Measurements from ENCODE around the gene LHPP.
"Not testable (repeated sequence)": the region's sequence is repeated elsewhere in the genome, so short reads cannot be mapped to it uniquely, and the experiment has no call there.

Gene LHPP

DNA sequence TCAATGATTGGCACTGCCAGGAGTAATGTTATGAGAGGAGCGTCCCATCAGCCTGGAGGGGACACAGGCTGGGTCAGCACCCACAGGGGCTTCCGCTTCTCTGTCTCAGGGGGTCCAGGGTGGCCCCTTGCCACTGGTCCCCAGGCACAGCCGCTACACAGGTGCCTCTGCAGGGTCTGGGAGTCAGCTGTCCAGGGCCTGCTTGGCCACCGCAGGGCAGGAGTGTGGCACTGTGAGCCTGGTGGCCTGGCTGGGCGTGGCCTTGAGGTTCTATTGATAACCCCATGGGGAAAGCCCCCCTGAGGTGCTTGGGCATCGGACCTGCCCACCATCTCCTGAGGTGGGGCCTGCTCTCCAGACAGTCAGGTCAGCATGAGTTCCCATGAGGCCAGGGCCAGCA lies 136.6 kb downstream of the LHPP start:
- no peak for DNase-seq

DNA sequence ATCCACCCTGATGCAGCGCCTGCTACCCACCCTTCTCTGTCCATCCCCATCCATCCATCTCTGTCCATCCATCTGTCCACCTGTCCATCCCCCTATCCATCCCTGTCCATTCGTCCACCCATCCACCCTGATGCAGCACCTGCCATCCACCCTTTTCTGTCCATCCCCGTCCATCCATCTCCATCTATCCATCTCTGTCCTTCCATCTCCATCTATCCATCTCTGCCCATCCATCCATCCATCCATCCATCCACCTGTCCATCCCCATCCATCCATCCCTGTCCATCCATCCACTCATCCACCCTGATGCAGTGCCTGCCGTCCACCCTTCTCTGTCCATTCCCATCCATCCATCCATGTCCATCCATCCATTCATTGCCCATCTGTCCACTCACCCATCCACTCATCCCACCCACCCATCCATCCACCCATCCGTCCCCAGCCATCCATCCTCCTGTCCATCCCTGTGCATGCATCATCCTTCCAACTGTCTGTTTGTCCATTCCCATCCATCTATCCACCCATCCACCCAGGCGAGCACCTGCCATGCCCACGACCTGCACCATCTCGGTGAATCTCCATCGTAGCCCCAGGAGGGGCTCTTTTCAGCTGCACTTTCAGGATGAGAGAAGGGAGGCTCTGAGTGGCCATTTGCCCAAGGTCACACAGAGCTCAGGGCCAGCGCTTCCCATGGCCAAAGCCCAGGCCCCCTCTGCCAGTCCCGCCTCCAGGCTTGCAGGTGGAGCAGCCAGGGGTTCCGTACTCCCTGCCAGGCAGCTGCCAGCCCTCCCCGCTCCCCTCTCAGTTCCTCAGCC lies 137.4 kb downstream of the LHPP start:
- no peak for DNase-seq

DNA sequence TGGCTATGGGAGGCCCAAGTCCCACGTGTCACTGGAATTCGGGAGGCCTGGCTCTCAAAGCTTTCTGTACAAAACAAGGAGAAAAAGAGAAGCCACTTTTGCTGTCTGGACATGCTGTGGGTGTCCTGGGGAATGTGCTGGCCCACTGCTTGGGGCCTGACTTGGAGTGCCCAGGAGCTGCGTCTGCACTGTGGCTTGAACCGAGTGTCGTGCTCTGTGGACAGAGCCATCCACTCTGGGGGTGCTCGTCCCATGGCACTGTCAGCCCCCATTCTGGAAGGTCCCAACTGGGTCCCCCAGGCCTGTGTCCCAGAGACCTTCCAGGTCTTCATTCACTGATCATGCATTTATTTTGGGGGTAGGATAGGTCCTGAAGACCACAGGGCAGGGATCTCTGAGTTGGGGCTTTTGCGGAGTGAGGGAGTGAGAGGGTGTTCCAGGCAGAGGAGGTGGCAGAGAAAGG lies 138.0 kb downstream of the LHPP start:
- DNase-seq: no peak

DNA sequence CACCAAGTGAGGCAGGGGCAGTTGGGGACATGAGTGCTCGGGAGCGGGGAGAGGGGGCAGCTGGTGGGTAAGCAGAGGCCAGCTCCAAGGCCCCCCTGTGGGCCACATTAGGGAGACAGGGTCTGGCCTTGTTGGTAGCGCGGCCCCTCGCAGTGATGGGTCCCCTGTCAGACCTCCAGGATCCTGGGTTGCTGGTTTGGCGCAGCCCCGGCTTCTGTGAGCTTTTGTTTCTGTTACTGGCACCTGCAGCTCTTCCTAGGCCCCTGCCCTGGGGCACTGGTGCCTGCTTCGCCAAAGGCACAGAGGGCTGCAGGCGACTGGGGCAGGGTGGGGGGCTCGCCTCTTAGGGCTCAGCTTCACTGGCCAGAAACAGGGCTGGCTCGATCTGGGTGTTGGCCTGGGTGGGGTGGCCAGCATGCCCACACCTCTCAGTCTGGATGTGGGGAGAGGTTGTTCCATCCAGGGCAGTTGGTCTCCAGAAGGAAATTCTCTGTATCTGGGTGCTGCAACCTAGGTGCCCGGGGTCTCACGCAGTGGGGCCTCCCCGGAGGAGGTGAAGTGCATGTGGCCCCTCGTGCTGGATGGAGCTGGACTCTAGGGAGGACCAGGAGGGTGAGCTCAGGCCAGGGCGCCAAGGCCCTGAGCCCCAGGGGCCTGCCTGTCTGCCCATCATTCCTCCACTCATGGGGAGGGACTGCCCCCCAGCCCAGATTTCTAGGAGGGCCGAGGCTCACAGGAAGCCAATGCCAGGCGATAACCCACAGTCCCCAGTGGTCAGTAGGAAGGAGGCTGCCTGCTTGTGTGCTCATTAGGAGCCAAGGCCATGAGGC lies 138.6 kb downstream of the LHPP start:
- DNase-seq: no peak

DNA sequence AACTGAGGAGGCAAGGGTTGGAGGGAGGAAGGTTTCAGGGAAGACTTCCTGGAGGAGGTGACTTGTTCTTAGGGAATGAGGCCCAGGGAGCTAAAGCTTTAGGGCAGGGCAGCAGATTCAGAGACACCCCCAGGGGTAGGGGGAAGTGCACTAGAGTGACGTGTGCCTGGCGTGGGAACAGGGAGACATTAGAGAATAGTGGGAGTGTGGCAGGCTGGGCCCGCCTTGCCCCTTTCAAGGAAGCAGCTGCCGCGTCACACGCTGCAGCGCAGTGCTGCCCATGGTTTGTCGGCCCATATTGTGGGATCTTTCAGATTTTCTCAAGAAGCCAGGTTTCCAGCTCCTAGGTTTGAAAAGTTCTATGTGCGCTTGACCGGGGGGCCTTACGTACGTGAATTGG lies 139.4 kb downstream of the LHPP start:
- DNase-seq: no peak

DNA sequence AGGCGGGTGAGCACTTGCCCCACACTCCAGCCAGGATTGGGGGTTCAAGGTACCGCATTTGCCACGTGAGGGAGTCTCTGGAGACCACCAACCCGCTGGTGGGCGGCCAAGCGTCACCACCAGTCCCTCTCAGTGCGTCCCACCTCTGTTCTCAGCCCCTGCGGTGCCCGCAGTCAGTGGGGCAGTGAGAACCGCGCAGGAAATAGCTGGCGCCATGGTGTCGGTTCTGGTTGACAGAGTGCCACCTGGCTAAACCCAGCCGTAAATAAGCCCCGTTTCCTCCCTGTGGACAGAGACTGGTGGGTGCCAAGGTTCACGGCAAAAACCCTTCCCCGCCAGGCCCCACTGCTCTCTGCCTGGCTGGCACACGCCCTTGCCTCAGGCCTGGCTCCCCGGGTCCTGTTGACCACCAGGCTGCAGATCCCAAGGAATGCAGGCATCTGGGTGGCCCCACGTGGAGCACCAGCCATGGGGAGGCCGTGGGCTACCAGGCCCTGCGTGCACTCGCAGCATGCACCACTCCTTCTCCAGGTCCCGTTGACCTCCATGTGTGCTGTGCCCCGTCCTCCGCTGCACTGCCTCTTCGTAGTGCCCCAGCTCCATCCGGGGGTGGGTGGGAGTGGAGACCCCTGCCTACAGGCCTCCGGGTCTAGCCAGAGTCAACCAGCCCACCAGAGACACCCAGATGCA lies 140.0 kb downstream of the LHPP start:
- DNase-seq: no peak

DNA sequence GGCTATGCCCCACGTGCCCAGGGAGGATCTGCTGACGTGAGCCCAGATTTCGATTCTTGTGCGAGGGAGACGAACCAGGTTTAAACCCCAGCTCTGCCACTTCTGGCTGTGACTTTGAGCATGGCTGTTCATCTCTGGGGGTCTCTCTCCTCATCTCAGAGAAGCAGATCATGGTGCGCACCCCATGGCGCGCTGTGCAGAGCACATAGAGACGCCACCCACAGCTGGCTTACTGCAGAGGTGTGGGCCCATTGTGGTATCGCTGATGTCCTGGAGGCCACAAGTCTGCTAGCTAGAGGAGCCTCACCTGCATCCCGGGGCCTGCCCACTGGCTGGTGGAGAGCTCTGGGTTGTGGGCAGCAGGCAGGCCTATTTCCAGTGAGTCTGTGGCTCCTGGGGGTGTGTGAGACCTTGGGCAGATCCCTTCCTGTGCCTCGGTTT lies 140.5 kb downstream of the LHPP start:
- no peak for DNase-seq

DNA sequence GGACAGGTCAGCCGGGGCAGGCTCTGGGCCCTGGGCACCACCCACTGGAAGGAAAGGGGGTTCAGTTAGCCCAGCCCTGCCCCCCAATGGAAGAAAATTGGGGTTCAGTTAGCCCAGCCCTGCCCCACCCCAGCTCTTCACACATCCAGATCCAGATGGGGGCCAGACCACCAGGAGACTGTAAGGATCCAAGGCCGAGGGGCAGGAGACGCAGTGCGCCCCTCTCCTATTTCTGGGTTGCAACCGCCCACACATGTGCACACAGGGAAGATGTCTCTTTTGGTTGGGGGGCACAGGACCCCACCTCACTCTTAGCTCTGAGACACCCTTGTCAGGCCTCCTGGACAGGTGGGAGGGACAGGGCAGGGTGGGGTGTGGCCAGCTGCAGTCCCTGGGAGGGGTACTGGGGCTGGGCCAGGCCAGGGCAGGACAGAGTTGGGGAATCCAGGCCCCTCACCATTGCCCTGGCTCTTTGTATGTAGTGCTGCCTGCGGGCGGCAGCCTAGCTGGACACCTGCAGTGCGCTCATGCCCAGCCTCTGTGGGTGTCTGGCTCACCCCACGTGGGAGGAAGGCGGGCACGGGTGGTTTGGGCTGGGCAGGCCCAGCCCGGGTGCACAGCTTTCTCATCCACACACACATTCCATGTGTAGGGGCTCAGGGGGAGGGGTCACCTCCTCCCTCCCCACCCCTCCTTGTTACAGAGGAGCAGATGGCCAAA lies 141.2 kb downstream of the LHPP start:
- no peak for DNase-seq

DNA sequence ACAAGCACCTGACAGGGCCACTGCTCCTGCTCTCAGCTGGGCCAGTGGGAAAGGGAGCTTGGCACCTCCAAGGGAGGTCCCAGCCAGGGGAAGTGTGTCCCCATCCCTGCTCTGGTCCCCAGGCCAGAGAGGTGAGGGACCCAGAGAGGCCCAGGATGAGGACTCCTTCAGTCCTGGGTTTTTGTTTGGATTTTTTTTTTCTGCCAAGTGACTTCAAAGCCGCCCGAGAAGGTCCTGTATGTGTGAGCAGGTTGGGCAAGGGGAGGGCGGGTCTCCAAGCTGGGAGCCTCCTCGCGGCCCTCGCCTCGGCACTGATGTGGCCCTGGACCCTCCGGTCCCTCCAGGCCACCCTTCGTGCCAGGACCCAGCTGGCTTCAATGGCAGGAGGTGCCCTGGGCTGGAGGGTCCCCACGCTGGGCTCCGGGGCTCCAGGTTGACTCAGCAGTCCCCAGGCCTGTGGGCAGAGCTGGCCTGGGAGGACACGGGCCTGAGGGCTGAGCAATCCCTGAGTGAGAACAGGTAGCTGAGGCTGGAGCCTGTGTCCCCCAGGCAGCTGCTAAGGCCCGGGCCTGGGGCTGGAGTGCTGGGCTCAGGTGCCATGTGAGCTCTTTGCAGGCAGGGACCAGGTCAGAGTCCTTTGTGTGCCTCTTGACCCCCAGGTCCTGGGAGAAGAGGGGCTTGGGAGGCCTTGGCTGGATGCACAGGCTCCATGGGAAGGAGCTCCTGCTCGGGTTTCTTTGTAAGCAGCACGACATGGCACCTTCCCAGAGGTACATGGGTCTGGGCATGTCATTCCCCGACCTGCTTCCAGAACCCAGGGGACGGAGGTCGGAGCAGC lies 142.0 kb downstream of the LHPP start:
- DNase-seq: no peak

DNA sequence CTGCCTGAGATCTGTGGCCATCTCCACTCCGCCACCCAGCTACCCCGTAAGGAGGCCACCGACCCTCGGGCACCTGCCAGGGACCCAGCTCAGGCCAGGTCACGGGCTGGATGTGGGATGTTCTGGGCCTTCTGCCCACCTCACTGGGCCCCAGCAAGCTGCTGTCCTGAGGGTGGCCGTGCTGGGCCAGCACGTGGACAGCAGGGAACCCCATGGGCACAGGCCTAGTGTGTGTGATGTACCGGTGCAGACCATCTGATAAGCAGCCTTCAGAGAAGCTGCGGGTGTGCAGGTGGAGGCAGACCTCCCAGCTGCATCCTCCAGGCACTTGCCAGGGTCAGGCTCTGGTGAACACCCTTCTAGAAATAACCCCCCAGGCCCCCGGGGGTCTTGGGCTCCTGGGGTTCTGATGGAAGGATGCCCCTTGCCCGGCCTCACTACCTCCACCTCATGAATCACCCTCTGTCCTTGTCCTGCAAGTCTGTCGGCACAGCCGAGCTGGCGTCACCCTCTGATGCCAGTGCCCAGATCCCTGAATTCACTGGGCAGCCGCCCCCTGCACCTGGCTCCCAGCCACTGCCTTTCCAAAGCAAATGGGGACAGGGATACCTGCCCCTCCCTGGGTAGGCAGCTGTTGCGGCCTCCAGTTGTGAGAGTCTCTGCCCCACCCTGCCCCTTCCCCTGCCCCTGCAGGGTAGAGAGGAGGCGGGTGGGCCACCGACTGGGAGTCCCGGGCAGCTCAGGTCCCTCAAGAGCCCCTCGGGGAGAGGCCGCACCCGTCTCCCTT lies 142.8 kb downstream of the LHPP start:
- no peak for DNase-seq

DNA sequence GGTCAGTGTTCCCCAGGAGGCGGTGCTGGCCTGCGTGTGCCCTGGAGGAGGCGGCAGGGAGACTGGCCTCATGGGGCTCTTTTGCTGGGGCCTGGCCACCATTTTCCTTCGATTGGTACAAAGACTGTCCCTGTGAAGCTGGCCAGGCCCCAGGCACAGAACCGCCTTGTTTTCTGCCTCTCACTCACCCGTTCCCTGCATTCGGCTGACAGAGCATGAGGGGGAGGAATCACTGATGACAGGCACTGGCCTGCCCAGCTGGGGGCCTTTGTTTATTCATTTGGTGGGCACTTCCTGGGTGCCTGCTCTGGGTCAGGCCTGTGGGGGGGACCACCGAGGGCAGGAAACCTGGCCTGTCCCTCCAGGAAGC lies 143.4 kb downstream of the LHPP start:
- no peak for DNase-seq

DNA sequence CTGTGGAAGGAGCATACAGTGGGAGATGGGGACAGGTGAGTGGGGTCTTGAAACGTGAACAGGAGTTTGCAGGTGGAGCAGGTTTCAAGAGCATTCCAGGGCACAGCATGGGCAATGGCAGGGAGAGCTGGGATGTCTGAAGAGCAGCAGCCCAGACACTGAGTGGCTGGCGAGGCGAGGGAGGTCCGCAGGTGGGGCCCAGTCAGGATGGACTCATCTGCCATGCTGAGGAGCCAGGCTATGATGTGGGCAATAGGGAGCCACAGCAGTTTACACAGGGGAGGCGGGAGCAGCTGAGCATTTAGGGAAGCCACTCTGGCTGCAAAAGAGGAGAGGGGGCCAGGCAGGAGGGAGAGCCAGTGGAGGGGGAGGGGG lies 143.8 kb downstream of the LHPP start:
- no peak for DNase-seq

DNA sequence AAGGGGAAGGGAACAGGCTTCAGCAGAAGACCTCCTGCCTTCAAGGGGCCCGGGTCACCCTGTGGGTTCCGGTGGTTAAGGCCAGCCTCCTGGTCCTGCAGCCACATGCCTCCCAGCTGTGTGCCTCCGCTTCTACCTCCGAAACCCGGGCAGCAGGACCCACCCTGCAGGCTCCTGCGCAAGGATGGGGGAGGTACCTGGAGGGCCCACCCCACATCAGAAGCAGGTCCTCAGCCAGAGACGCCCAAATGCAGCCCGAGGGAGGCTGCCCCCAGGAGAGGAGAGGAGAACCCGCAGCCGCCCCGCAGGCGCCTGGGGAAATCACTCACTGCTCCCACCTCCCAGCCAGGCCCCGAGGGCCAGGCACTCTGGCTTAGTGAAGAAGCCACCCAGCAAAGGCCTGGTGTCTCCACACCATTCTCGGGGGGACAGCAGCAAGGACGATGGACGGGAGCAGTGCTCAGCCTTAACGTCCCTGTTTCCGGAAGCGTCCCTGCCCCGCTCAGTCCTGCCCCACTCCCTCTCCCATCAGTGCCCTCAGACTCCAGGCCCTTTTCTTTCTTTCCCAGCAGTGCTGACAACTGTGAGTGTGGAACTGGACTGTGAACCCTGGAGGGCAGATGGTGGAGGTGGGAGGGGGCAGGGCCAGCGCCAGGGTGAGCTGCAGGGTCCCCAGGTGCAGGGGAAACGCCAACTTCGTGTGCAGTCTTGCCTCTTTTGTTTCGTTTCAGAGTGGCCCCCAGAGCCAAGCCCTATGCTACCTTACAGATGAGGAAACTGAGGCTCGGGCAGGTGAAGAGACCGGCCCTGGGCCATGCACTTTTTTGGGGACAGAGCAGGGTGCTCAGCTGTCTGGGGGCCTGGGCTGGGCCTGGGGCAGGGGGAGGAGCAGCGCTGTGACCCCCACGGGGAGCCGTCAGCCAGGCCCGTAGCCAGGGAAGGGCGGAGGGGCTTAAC lies 144.5 kb downstream of the LHPP start:
- no peak for DNase-seq

DNA sequence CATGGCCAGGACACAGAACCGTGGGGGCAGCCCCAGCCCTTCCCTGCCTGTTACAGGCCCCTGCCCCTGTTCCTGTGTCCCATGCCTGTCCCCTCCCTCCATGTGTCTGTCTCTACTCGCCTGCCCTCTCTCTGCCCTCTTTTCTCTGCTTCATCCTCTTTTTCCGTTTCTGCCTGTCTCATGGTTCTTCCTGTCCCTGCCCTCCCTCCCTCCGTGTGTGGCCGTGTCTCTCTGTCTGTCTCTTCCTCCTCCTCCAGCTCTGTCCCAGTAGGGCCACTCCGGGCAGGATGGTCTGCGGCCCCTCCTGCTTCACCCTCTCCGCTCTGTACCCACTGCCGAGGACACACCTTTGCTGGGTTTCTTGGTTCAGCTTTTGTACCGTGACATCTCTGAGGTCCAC lies 145.2 kb downstream of the LHPP start:
- DNase-seq: no peak

DNA sequence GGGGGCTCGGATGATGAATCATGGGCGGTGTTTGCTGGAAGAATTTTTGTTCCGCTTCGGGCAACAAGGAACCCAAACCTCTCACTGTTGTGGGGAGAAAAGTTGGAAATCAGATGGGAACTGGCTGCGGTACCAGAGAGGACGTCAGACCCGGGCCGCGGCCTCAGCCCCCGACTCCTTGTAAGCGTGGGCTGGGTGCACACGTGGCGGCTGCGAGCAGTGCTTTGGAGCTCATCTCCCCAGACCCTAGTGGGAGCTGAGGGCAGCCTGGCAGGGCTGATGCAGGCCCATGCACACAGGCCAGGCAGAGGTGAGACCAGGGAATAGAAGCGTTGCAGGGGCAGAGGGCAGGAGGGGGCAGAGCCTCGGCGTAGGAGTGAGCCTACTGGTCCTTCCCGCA lies 146.1 kb downstream of the LHPP start:
- DNase-seq: no peak

DNA sequence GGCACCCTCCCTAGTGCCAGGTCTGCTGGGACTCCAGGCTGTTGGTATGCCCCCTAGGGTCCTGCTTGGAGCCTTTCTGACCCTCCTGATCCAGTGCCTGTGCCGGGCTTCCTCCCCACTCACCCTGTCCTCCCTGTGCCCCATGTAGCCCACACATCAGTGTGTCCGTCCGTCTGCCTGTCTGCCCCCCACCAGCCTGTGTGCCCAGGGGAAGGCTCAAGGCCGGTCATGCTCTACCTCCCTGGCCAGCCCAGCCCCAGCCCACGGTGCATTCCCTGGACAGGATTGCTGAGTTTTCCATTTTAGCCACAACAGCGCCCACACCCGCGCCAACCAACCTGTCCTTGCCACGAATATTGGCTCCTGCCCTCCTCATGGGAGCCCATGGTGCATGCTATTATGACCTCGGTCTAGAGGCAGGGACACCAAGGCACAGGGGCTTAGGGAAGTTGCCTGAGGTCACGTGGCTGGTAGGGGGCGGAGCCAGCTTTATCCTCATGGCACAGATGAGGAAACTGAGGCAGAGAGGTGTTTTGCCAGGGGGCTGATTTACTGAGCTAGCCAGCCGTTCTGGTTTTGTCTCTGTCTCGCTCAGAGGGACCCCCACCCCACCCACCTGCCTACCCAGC lies 146.6 kb downstream of the LHPP start:
- no peak for DNase-seq

DNA sequence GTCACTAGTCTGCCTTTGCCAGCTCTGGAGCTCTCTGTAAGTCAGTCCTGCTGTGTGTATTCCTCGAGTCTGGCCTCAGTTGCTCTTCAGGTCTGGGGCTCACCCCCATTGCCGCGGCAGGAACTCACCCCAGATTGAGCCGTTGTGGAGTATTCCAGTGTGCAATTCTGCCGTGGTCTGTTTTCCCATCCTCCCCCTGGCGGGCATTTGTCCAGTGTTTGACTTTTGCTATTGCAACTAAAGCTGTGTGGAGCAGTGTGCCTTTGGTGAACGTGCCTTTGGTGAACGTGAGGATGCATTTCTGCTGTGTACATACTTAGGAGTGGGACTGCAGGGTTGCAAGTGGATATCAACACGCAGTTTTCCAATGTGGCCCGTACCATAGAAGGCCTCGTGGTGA lies 148.1 kb downstream of the LHPP start:
- DNase-seq: no peak

DNA sequence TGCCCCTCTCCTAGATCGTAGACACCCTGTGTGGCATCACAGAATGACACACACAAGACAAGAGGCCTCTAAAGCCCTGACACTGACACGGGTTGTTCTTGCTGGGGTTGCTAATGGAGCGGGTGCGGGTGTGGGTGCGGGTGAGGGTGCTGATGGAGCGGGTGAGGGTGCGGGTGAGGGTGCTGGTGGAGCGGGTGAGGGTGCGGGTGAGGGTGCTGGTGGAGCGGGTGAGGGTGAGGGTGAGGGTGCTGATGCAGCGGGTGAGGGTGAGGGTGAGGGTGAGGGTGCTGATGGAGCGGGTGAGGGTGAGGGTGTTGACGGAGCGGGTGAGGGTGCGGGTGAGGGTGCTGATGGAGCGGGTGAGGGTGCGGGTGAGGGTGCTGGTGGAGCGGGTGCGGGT lies 148.6 kb downstream of the LHPP start:
- DNase-seq: not testable (repeated sequence)

DNA sequence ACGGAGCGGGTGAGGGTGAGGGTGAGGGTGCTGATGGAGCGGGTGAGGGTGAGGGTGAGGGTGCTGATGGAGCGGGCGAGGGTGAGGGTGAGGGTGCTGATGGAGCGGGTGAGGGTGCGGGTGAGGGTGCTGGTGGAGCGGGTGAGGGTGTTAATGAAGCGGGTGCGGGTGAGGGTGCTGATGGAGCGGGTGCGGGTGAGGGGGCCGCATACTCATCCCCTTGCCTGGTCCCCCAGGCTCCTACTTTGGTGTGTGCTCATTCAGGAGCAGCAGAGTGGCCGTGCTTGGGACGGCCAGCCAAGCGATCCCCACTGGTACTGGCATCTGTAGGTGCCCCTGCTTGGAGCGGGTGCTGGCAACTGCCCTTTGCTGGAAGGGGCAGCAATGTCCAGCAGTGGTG lies 149.2 kb downstream of the LHPP start:
- not testable (repeated sequence) for DNase-seq

DNA sequence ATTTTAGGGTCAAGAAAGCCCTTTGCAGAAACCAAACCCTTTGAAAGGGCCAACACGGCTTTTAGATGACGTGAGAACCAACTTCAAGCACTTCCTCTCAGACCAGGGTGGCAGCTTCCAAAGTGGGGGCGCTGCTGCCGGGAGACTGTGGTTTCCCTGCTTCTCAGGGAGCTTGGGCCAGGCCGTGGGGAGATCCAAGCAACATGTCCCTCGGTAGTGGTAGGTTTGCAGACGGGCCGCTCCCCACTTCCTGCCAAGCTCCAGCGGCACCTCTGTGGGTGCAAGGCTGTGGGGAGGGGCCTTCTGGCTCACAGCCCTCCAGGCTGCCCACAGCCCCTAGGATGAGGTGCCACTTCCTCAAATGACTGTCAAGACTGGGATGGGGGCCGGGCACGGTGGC lies 150.1 kb downstream of the LHPP start:
- DNase-seq: no peak

All from DMS 273 treated with DMSO at 0.1 percent for 48 hours (cell line).